ENCODE measurements around the gene PFKFB1.
A peak's percentile ranks its signal among the peaks of the same experiment; 100 is the strongest.

The PFKFB1 gene

DNA sequence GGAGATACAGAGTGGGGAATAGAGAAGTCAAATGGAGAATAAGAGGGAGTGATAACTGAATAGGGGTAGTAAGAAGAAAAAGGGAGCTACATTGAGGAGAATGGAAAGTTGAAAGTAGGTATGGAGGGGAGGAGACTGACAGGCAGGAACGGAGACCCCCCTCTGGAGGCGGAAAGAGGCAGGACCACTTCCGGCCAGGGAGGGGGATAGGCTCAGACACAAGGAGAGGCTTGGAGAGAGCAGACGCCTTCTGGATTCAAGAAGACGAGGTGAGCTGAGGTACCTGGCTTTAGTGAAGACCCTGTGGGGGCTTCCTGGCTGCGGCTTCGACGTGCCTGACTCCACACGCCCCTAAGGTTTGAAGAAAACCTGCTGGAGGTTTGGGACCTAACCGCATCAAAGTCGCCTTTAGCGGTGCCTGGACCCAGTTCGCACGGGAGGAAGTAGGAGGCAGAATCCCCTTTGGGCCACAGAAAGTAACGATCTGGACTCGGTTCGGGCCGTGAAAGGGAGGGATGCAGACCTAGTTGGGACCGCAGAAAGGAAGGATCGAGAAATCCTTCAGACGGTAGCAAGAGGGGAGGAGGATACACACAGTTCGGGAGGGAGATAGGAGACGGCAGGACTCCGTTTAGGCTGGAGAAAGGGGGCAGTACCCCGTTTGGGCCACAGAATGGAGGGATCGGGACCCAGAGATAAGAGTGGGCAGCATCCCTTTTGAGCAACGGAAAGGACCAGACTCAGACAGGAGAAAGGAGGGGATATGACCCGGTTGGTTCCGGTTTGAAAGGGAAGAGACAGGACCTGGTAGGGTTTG lies 73.2 kb downstream of the PFKFB1 start, which contains the start of gene TRO:
Gene TRO, plus strand, starts transcription at position 215 of the 817 bp plus-strand sequence. CDS start 1,423 bp downstream, outside the sequence.
- DNase-seq, result no peak

DNA sequence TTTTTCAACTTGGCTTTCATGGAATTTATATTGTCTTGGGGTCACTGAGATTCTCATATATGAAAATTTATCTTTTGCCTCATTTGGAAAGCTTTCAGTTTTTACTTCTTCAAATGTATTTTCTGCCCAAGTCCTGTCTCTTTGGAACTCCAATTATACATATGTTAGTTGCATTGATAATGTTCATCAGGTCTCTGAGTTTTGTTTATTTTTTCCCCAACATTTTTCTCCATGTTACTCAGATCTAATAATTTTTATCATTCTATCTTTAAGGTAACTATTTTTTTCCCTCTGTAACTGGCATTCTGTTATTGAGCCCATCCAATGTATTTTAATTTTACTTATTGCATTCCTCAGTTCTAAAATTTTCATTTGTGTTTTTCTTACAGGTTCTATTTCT lies 84.0 kb downstream of the PFKFB1 start:
- no peak for DNase-seq

DNA sequence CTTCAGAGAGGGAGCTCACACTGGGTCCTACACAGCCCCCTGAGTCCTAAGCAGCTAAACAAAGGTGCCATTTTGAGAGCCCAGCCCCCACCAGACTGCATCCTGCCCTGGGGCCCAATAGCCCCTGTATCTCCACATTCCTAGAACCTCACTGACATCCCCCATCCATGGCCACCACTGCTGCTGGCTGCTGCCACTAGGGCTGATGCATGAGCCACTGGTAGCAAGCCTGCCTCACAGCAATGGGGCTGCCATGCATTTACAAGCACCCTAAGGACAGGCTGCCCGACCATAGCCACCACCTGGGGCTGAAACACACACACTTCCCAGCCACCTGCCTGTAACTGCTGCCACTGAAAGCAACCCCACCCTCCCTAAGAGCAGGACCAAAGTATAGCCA lies 99.8 kb downstream of the PFKFB1 start:
- no peak for DNase-seq

DNA sequence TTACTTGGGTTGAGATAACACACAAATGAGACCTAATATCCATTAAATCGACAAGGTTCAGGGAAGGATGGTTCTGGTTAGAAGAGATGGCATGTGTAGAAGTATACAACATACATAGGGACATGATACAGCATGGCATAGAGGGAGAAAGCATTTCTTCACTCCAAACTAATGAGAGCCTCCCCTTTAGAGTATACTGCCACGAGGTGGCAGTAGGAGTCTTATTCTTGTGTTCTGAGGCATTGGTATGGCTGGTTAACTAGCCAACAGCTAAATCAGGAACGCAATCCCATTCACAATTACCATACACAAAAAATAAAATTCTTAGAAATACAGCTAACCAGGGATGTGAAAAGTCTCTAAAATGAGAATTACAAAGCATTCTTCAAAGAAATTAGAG lies 102.4 kb downstream of the PFKFB1 start:
- peak; percentile 1 for DNase-seq

DNA sequence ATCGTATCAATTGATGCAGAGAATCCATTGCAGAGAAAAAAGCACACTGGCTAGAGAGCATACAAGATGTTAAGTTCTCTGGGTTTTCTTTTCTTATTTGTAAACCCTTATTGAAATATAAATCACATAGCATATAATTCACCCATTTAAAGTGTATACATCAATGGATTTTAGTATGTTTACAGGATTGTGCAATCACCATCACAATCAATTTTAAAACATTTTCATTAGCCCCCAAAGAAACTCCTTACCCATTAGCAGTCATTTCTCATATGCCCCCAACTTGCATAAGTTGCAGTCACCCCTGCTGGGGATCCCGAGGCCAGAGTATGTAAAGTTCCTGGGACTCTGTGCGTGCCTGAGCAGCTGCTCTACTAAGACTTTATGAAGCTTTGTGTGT lies 108.2 kb downstream of the PFKFB1 start:
- no peak for DNase-seq

Measured in GF-D8 (cell line).